Fibroblast of lung (primary cell): ENCODE measurements around the gene C9orf50. TPM values are rescaled to one million over a fixed set of nuclear protein-coding genes. Genes with fewer than 3 reads are reported as not detected.

ENCODE experiments used
- DNase-seq, 2 donors: peaks; one replicate each; pipeline versions ENCODE4 v3.0.0 to v3.0.0-alpha.2; 2010; ENCODE audit warnings: low read depth in 2 of 2
- H2AFZ ChIP-seq: 2 replicates; pipeline ENCODE4 v1.5.1; 2012; ENCODE audit warnings: low read length, control low read depth, inconsistent platforms
- H3K27ac ChIP-seq: 2 replicates; pipeline ENCODE4 v1.5.1; 2011; ENCODE audit warnings: low read length, control low read depth; ENCODE audit not compliant: insufficient read depth
- H3K27me3 ChIP-seq: 2 replicates; pipeline ENCODE4 v1.5.1; 2011; ENCODE audit warnings: mild to moderate bottlenecking, low read length; ENCODE audit not compliant: control insufficient read depth, insufficient read depth
- H3K36me3 ChIP-seq: 2 replicates; pipeline ENCODE4 v1.5.1; 2011; ENCODE audit warnings: low read length; ENCODE audit not compliant: control insufficient read depth, insufficient read depth
- H3K4me1 ChIP-seq: 2 replicates; pipeline ENCODE4 v1.5.1; 2011; ENCODE audit warnings: low read length; ENCODE audit not compliant: control insufficient read depth, insufficient read depth; ENCODE audit errors: extremely low read depth
- H3K4me2 ChIP-seq: 2 replicates; pipeline ENCODE4 v1.5.1; 2011; ENCODE audit warnings: low read length, control low read depth; ENCODE audit not compliant: insufficient read depth; ENCODE audit errors: extremely low read depth
- H3K4me3 ChIP-seq, 4 experiments: fragments of 200-600 bp in 1 of 4; sonication (generic) in 1 of 4; replicated peaks in 1 of 4; 2 replicates each; pipeline ENCODE4 v1.5.1; 2011 to 2016; ENCODE audit warnings: low read length in 4 of 4, low read depth in 3 of 4, mild to moderate bottlenecking in 3 of 4, control low read depth in 2 of 4, inconsistent platforms in 1 of 4, mixed read lengths in 1 of 4; ENCODE audit not compliant: insufficient read depth in 1 of 4; ENCODE audit errors: control extremely low read depth in 1 of 4
- H3K79me2 ChIP-seq: 2 replicates; pipeline ENCODE4 v1.5.1; 2012; ENCODE audit warnings: mild to moderate bottlenecking, low read length, inconsistent platforms; ENCODE audit not compliant: control insufficient read depth, insufficient read depth
- H3K9ac ChIP-seq: 2 replicates; pipeline ENCODE4 v1.5.1; 2011; ENCODE audit warnings: mild to moderate bottlenecking, low read length, control low read depth; ENCODE audit not compliant: insufficient read depth
- H3K9me3 ChIP-seq: 2 replicates; pipeline ENCODE4 v1.5.1; 2012; ENCODE audit warnings: low read depth, low read length; ENCODE audit not compliant: control insufficient read depth, insufficient read depth
- H4K20me1 ChIP-seq: 2 replicates; pipeline ENCODE4 v1.5.1; 2011; ENCODE audit warnings: low read length; ENCODE audit not compliant: control insufficient read depth, insufficient read depth; ENCODE audit errors: extremely low read depth
- EZH2 ChIP-seq: IDR thresholded peaks from 2 replicates; pipeline ENCODE4 v1.5.1; 2012; ENCODE audit warnings: low read length, control low read depth, mild to moderate bottlenecking; ENCODE audit errors: missing control alignments
- polyA plus RNA-seq, 2 donors: library from polyadenylated mRNA; depleted of rRNA in 1 of 2; stranded (reverse) in 1 of 2; unstranded in 1 of 2; fragments of >200 nt; gene quantifications; 2 replicates each; pipeline ENCODE4 v1.2.1, GENCODE V29; 2011 to 2012; ENCODE audit warnings: missing spikeins in 1 of 2
- total RNA-seq: library from RNA; depleted of rRNA; stranded (reverse); fragments of >200 nt; gene quantifications from 2 replicates; pipeline ENCODE4 v1.2.1, GENCODE V29; 2014
- TF ChIP-seq, protein P1 (sequence below), 2 donors: IDR thresholded peaks in 1 of 2; conservative IDR thresholded peaks in 1 of 2; 1 replicate in 1 of 2; 2 replicates in 1 of 2; pipeline ENCODE4 v1.5.1; 2011 to 2012; ENCODE audit warnings: low read length in 2 of 2, control low read depth in 1 of 2, inconsistent platforms in 1 of 2, low read depth in 1 of 2, mild to moderate bottlenecking in 1 of 2

C9orf50 gene
- total and polyA plus RNA-seq, 2 donors (not counting 1 experiment from before 2014, with no cell fraction given), result 0.16 to 0.17 TPM

DNA sequence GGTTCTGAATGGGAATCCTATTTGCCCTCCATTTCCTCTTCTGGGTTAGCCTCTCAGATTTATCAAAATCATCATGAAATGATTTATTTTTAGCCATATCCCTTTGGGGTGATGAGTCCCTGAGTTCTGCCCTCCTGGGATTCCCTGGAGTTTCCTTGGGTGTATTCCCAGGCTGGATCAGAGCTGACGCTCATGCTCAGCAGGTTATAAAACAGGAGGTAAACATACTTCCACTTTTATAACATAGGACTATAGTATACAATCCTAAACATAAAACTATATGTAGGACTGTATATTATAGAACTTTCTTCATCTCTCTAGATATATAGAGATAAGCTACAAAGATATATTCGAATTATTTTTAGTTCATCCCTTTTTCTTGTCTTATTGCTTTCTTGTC is 40.1 kb upstream of the C9orf50 start:
- Histone ChIP-seq H3K27ac (no peak overlapping the region), H3K9ac (no peak overlapping the region), H3K4me2 (no peak overlapping the region), H3K4me3 (no peak overlapping the region), H2AFZ (no peak overlapping the region), H3K9me3 (no peaks in the 10 kb centered on the region), H3K79me2 (no peaks in the 10 kb centered on the region), H3K27me3 (no peaks in the 10 kb centered on the region), H3K4me1 (peaks cover 5% of the 10 kb centered on the region), H3K36me3 (no peaks in the 10 kb centered on the region), H4K20me1 (no peaks in the 10 kb centered on the region)
- TF ChIP-seq EZH2, result no peak
- TF ChIP-seq, protein P1, sequence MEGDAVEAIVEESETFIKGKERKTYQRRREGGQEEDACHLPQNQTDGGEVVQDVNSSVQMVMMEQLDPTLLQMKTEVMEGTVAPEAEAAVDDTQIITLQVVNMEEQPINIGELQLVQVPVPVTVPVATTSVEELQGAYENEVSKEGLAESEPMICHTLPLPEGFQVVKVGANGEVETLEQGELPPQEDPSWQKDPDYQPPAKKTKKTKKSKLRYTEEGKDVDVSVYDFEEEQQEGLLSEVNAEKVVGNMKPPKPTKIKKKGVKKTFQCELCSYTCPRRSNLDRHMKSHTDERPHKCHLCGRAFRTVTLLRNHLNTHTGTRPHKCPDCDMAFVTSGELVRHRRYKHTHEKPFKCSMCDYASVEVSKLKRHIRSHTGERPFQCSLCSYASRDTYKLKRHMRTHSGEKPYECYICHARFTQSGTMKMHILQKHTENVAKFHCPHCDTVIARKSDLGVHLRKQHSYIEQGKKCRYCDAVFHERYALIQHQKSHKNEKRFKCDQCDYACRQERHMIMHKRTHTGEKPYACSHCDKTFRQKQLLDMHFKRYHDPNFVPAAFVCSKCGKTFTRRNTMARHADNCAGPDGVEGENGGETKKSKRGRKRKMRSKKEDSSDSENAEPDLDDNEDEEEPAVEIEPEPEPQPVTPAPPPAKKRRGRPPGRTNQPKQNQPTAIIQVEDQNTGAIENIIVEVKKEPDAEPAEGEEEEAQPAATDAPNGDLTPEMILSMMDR (conservative IDR thresholded peaks at IDR 0.05 in 1 of 2, IDR thresholded peaks at IDR 0.05 in 1 of 2; ENCODE audit: low read depth in 1 of 2, low read length in 2 of 2), result no peak
- no peak for DNase-seq

DNA sequence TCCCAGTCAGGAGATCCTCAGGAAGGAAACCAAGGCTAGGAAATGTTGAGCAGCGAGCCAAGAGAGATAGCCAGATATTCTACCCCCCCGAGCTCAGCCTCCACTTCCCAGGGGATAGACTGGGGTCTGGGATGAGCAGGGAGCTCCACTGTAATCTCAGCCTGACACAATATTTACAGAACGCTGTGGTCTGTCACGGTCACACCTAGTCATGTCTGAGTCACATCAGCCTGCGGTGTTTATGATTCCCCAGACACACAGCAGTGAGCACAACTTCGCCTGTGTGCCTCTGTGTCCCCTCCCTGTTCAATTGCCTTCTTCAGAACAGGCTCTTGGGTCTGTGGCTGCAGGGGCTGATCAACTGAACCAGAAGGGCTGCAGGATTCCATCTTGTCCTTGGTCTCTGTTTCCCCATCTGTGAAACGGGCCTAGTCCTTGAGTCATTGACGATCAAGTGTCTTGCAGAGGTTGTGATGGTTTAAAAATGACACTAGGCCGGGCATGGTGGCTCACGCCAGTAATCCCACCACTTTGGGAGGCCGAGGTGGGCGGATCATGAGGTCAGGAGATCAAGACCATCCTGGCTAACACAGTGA is 36.0 kb upstream of the C9orf50 start:
- Histone ChIP-seq H3K4me1 (peaks cover 5% of the 10 kb centered on the region), H3K4me3 (no peak overlapping the region), H3K9ac (no peak overlapping the region), H3K27ac (no peak overlapping the region), H3K27me3 (no peaks in the 10 kb centered on the region), H3K36me3 (no peaks in the 10 kb centered on the region), H3K9me3 (no peaks in the 10 kb centered on the region), H2AFZ (no peak overlapping the region), H3K4me2 (peak overlapping the region; percentile 15), H4K20me1 (no peaks in the 10 kb centered on the region), H3K79me2 (no peaks in the 10 kb centered on the region)
- DNase-seq, result peak; percentile 55 to 65
- no peak for TF ChIP-seq EZH2
- TF ChIP-seq, protein P1 (conservative IDR thresholded peaks at IDR 0.05 in 1 of 2, IDR thresholded peaks at IDR 0.05 in 1 of 2; ENCODE audit: low read depth in 1 of 2, low read length in 2 of 2), result no peak

- no peaks in the 10 kb centered on the region for H3K36me3 ChIP-seq
- H2AFZ ChIP-seq, result no peak overlapping the region
- H3K27me3 ChIP-seq, result no peaks in the 10 kb centered on the region
- H3K4me3 ChIP-seq, result no peak overlapping the region
- no peak overlapping the region for H3K27ac ChIP-seq
- no peaks in the 10 kb centered on the region for H3K9me3 ChIP-seq
- H4K20me1 ChIP-seq, result no peaks in the 10 kb centered on the region
- no peaks in the 10 kb centered on the region for H3K79me2 ChIP-seq
- DNase-seq, result no peak
- peaks cover 5% of the 10 kb centered on the region for H3K4me1 ChIP-seq
- H3K4me2 ChIP-seq, result no peak overlapping the region
- TF ChIP-seq EZH2, result no peak
- TF ChIP-seq, protein P1 (conservative IDR thresholded peaks at IDR 0.05 in 1 of 2, IDR thresholded peaks at IDR 0.05 in 1 of 2; ENCODE audit: low read depth in 1 of 2, low read length in 2 of 2), result no peak
- no peak overlapping the region for H3K9ac ChIP-seq
Observed at GRCh38 chr9:129655696-129656095, 34.8 kb upstream of the C9orf50 start.
